Esophagus squamous epithelium (tissue), 5 donors: ENCODE measurements around the gene CFAP20DC. TPM values are rescaled to one million over a fixed set of nuclear protein-coding genes. Genes with fewer than 3 reads are reported as not detected.
A peak's percentile ranks its signal among the peaks of the same experiment; 100 is the strongest.

Experiments used
- DNase-seq: peaks from one replicate; lab custom pipeline; 2025; lab: John Stamatoyannopoulos, UW
- H3K27ac ChIP-seq, 4 donors: fragments of 200-600 bp; sonication (generic); one replicate each; pipeline ENCODE4 v1.5.1; 2016 to 2019; ENCODE audit warnings: mild to moderate bottlenecking in 1 of 4
- H3K27me3 ChIP-seq, 4 donors: fragments of 200-600 bp; sonication (generic); 1 replicate in 3 of 4; 2 replicates in 1 of 4; pipeline versions ENCODE4 v1.5.1 to v1.6.0; 2017 to 2021; ENCODE audit warnings: antibody characterized with exemption in 1 of 4
- H3K36me3 ChIP-seq, 3 donors: fragments of 200-600 bp; sonication (generic); one replicate each; pipeline ENCODE4 v1.5.1; 2016 to 2019
- H3K4me1 ChIP-seq, 3 donors: fragments of 200-600 bp; sonication (generic); one replicate each; pipeline ENCODE4 v1.5.1; 2017 to 2019
- H3K4me3 ChIP-seq, 4 donors: fragments of 200-600 bp; sonication (generic); 1 replicate in 3 of 4; 2 replicates in 1 of 4; pipeline ENCODE4 v1.5.1; 2016 to 2019; ENCODE audit warnings: mild to moderate bottlenecking in 2 of 4, moderate library complexity in 1 of 4
- H3K9me3 ChIP-seq, 3 donors: fragments of 200-600 bp; sonication (generic); one replicate each; pipeline ENCODE4 v1.5.1; 2016 to 2019
- POLR2A ChIP-seq, 4 donors: fragments of 450-650 bp; IDR thresholded peaks; one replicate each; pipeline ENCODE4 v1.6.1; 2017; ENCODE audit warnings: antibody characterized with exemption in 4 of 4, mild to moderate bottlenecking in 4 of 4, moderate library complexity in 3 of 4
- WGBS, 2 donors: methylation state at CpG; one replicate each; pipeline ENCODE4 v1.1.5; 2018; 5-methylcytosine and 5-hydroxymethylcytosine counted together
- intact Hi-C: fragments of 100-400 bp; cut with DNase I; formaldehyde crosslinking; loops from one replicate; pipeline ENCODE4 v1.15.0; 2022
- total RNA-seq, 4 donors: library from RNA; depleted of rRNA; stranded (reverse); fragments of >200 nt; gene quantifications; one replicate each; pipeline ENCODE4 v1.1.0, GENCODE V29; 2016
- TF ChIP-seq, protein P1 (sequence below), 6 experiments: fragments of 450-650 bp in 4 of 6; fragments of 200-600 bp in 2 of 6; sonication (generic) in 2 of 6; IDR thresholded peaks; one replicate each; pipeline ENCODE4 v1.5.1; 2016 to 2019; ENCODE audit warnings: antibody characterized with exemption in 6 of 6, mild to moderate bottlenecking in 4 of 6, moderate library complexity in 4 of 6
- donor health status: DM: yes; HTN: yes; CAD: no.

CFAP20DC gene
- total RNA-seq, 4 donors from 2014 or later, result 9.8 to 15.5 (median 10.8) TPM

DNA sequence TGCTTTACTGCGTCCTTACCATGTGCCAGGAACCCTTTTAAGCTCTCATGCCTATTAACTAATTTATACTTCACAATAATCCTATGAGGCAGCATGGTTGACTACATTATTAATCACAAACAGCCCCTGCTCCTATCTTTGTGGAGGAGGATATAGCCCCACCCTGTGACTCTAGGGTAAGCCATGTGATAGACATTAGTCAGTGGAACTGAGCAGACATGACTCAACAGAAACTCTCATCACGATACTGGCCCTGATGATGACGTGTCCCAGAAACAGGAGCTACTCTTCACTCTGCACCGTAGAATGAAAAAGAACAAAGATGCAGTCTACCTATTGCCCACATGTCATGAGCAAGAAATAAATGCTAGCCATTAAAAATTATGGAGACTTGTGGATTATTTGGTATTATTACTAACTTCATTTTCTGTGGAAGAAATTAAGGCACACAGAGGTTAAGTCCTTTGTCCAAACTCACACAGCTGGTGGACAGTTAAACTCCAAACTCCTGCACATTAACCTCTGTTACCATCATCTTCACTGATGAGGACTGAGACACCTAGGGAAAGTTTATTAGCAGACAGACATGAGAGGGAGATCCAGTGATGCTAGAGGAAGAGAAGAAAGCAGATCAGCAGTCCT lies 51.2 kb downstream of the CFAP20DC start:
- intact Hi-C loops, result no loop called here
- H3K27me3 ChIP-seq, result no peaks in the 10 kb centered on the region
- no peak overlapping the region for H3K4me3 ChIP-seq
- TF ChIP-seq, protein P1, sequence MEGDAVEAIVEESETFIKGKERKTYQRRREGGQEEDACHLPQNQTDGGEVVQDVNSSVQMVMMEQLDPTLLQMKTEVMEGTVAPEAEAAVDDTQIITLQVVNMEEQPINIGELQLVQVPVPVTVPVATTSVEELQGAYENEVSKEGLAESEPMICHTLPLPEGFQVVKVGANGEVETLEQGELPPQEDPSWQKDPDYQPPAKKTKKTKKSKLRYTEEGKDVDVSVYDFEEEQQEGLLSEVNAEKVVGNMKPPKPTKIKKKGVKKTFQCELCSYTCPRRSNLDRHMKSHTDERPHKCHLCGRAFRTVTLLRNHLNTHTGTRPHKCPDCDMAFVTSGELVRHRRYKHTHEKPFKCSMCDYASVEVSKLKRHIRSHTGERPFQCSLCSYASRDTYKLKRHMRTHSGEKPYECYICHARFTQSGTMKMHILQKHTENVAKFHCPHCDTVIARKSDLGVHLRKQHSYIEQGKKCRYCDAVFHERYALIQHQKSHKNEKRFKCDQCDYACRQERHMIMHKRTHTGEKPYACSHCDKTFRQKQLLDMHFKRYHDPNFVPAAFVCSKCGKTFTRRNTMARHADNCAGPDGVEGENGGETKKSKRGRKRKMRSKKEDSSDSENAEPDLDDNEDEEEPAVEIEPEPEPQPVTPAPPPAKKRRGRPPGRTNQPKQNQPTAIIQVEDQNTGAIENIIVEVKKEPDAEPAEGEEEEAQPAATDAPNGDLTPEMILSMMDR (IDR thresholded peaks at IDR 0.05), result peak in 1 of 6 experiments; percentile 36
- TF ChIP-seq POLR2A (IDR thresholded peaks at IDR 0.05), result no peak
- WGBS, 2 donors, result 33 to 48% methylated on average over 4 of the region's 4 CpGs
- H3K9me3 ChIP-seq, result no peaks in the 10 kb centered on the region
- peaks cover 0 to 37% (median 0%) of the 10 kb centered on the region in 3 donors for H3K4me1 ChIP-seq
- H3K36me3 ChIP-seq, result no peaks in the 10 kb centered on the region
- DNase-seq, result no peak
- H3K27ac ChIP-seq, result peak overlapping the region; percentile 69 to 86 (median 80)

DNA sequence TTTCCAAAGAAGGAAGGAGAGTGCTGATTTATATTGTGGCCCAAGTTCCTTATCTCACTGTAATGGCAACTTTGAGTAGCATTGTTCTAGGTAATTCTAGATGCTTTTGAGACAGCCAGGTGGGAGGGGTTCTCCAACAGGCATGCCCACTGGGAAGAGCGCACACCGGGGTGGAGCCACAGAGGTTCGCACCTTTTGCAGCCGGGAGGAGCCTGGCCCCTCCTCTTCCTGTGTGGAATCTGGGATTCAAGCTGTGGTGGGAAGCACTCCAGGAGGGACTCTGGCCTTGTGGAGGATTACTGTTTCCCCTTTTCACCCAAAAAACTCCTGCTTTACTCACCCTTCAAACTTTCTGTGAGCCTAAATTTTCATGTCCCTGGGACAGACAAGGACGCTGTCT lies 53.1 kb downstream of the CFAP20DC start:
- 81 to 91% methylated on average over 5 of the region's 5 CpGs for WGBS, 2 donors
- H3K27ac ChIP-seq, result peak overlapping the region in 1 of 4 donors; percentile 68
- no peaks in the 10 kb centered on the region for H3K36me3 ChIP-seq
- H3K9me3 ChIP-seq, result no peaks in the 10 kb centered on the region
- intact Hi-C loops, result no loop called here
- H3K27me3 ChIP-seq, result no peaks in the 10 kb centered on the region
- H3K4me3 ChIP-seq, result no peak overlapping the region
- peaks cover 0 to 37% (median 0%) of the 10 kb centered on the region in 3 donors for H3K4me1 ChIP-seq
- TF ChIP-seq, protein P1 (IDR thresholded peaks at IDR 0.05), result no peak
- TF ChIP-seq POLR2A (IDR thresholded peaks at IDR 0.05), result no peak
- no peak for DNase-seq

DNA sequence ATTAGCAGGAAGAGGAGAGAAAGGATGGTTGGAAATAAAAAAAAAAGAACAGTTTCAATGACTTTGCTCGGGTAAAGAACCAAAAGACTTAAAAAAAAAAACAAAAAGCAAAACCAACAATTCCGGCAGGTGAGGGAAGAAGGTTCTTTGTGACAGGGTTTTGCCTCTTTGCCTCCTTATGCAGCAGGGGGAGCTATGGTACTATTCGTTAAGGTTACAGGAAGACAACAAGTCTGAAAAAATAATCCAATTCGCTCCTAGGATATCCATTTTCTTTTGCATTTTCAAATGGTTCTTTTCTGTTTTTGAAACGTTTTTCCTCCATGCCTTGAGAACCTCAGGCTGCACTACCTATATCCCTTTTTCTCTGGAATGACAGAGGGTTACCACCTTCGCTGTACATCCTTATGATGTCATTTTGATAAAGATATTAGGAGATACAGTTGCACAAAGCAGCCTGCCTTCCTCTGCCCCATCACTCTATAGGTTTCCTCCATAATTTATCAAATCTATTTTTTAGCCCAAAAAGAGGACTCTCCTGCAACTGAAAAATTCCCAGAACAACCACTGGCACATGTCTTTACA lies 55.0 kb downstream of the CFAP20DC start:
- Histone ChIP-seq H3K27ac (no peak overlapping the region), H3K4me1 (peaks cover 0 to 34% (median 0%) of the 10 kb centered on the region in 3 donors), H3K27me3 (no peaks in the 10 kb centered on the region), H3K9me3 (no peaks in the 10 kb centered on the region), H3K36me3 (no peaks in the 10 kb centered on the region), H3K4me3 (no peak overlapping the region)
- 19 to 22% methylated on average over 6 of the region's 6 CpGs for WGBS, 2 donors
- DNase-seq, result no peak
- intact Hi-C loops, result no loop called here
- TF ChIP-seq, protein P1 (IDR thresholded peaks at IDR 0.05), result peak in 5 of 6 experiments; percentile 47 to 74 (median 53)
- TF ChIP-seq POLR2A (IDR thresholded peaks at IDR 0.05), result no peak

DNA sequence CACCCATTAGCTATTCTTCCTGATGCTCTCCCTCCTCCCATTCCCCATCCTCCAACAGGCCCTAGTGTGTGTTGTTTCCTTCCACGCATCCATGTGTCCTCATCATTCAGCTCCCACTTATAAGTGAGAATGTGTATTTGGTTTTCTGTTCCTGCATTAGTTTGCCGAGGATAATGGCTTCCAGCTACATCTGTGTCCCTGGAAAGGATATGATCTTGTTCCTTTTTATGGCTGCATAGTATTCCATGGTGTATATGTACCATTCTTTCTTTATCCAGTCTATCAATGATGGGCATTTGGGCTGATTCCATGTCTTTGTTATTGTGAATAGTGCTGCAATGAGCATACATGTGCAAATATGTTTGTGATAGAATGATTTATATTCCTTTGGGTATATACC lies 56.3 kb downstream of the CFAP20DC start:
- Histone ChIP-seq H3K36me3 (no peaks in the 10 kb centered on the region), H3K27me3 (no peaks in the 10 kb centered on the region), H3K27ac (no peak overlapping the region), H3K9me3 (no peaks in the 10 kb centered on the region), H3K4me1 (peaks cover 0 to 21% (median 0%) of the 10 kb centered on the region in 3 donors), H3K4me3 (no peak overlapping the region)
- 86 to 93% methylated on average over 2 of the region's 2 CpGs for WGBS, 2 donors
- DNase-seq, result no peak
- intact Hi-C loops, result no loop called here
- TF ChIP-seq, protein P1 (IDR thresholded peaks at IDR 0.05), result no peak
- TF ChIP-seq POLR2A (IDR thresholded peaks at IDR 0.05), result no peak

DNA sequence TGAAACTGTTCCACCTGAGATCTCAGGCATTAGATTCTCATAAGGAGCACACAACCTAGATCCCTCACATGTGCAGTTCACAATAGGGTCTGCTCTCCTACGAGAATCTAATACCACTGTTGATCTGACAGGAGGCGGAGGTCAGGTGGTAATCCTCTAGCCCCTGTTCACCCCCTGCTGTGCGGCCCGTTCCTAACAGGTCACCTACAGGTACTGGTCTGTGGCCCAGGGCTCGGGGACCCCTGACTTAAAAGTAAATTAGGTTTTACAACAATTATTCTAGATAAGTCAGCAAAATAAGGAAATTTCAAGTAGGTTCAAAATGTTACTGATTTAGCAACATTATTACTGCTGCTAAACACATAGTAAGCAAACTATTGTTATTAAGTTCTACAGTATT lies 58.2 kb downstream of the CFAP20DC start:
- DNase-seq, result no peak
- intact Hi-C loops, result no loop called here
- 88 to 95% methylated on average over 2 to 5 of the region's 5 CpGs for WGBS, 2 donors

More for the DNA sequence above, 58.2 kb downstream of the CFAP20DC start:
- Histone ChIP-seq H3K4me1 (peaks cover 0 to 8% (median 0%) of the 10 kb centered on the region in 3 donors), H3K36me3 (no peaks in the 10 kb centered on the region), H3K27ac (no peak overlapping the region), H3K4me3 (no peak overlapping the region), H3K9me3 (peaks cover 0 to 3% (median 0%) of the 10 kb centered on the region in 3 donors), H3K27me3 (no peaks in the 10 kb centered on the region)
- TF ChIP-seq, protein P1 (IDR thresholded peaks at IDR 0.05), result no peak
- TF ChIP-seq POLR2A (IDR thresholded peaks at IDR 0.05), result no peak
